Measurements from ENCODE around the gene RBM5.

GRCh38 chr3:50125541-50126286 is 37.0 kb downstream of the RBM5 start:
- TF ChIP-seq CTCF (IDR thresholded peaks at IDR 0.05) (no peak), POLR2A (IDR thresholded peaks at IDR 0.05) (no peak), EP300 (IDR thresholded peaks at IDR 0.05) (no peak), POLR2AphosphoS5 (IDR thresholded peaks at IDR 0.05) (no peak)
